ENCODE measurements around the gene WDR86.

DNA sequence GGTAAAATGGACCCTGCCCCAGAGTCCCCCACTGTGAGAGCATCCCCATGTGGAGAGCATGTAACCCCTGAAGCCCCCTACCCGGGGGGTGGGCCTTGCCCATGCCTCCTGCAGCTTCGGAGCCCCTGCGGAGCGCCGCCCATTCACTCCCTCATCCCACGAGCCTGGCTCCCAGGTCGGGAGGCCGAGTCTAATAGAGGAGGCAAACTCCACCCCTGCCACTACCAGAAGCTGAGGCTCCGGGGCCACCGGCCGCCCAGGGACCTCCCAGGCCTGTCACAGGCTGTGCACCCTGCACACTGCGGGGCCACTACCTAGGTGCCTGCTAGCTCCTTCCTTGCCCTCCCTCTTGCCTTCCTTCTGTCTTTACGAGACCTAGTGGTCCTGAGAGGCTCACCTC lies 17.4 kb downstream of the WDR86 start:
- TF ChIP-seq, protein P1, sequence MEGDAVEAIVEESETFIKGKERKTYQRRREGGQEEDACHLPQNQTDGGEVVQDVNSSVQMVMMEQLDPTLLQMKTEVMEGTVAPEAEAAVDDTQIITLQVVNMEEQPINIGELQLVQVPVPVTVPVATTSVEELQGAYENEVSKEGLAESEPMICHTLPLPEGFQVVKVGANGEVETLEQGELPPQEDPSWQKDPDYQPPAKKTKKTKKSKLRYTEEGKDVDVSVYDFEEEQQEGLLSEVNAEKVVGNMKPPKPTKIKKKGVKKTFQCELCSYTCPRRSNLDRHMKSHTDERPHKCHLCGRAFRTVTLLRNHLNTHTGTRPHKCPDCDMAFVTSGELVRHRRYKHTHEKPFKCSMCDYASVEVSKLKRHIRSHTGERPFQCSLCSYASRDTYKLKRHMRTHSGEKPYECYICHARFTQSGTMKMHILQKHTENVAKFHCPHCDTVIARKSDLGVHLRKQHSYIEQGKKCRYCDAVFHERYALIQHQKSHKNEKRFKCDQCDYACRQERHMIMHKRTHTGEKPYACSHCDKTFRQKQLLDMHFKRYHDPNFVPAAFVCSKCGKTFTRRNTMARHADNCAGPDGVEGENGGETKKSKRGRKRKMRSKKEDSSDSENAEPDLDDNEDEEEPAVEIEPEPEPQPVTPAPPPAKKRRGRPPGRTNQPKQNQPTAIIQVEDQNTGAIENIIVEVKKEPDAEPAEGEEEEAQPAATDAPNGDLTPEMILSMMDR (IDR thresholded peaks at IDR 0.05; ENCODE audit: low read length) = no peak
- TF ChIP-seq EZH2 (optimal IDR thresholded peaks at IDR 0.05; ENCODE audit: low read depth, low read length) = no peak

Data from MM.1S (cell line).